Fibroblast of lung (primary cell): Measurements from ENCODE around the gene DENND5B.

Source experiments
- EZH2 ChIP-seq: IDR thresholded peaks from 2 replicates; pipeline ENCODE4 v1.5.1; 2012; ENCODE audit warnings: low read length, control low read depth, mild to moderate bottlenecking; ENCODE audit errors: missing control alignments
- TF ChIP-seq, protein P1 (sequence below), 2 donors: IDR thresholded peaks in 1 of 2; conservative IDR thresholded peaks in 1 of 2; 1 replicate in 1 of 2; 2 replicates in 1 of 2; pipeline ENCODE4 v1.5.1; 2011 to 2012; ENCODE audit warnings: low read length in 2 of 2, control low read depth in 1 of 2, inconsistent platforms in 1 of 2, low read depth in 1 of 2, mild to moderate bottlenecking in 1 of 2

DNA sequence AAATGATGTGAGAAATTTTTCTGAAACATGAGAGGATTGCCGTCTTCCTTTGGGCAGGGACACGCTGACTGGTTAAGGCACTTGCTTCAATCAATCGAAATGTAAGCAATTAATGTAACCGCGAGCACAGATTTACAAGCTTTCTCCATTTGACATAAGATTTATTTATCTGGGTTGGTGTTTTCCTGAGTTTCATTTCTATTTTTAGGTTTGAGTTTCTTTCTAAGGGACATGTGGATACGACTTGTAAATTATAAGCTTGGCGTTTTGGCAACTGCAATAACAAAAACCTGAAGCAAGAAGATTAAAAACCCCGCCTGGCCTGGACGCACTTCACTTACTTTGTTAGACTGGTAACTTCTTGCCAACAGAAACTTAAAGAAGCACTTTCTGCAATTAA lies 244.7 kb downstream of the DENND5B start:
- TF ChIP-seq, protein P1, sequence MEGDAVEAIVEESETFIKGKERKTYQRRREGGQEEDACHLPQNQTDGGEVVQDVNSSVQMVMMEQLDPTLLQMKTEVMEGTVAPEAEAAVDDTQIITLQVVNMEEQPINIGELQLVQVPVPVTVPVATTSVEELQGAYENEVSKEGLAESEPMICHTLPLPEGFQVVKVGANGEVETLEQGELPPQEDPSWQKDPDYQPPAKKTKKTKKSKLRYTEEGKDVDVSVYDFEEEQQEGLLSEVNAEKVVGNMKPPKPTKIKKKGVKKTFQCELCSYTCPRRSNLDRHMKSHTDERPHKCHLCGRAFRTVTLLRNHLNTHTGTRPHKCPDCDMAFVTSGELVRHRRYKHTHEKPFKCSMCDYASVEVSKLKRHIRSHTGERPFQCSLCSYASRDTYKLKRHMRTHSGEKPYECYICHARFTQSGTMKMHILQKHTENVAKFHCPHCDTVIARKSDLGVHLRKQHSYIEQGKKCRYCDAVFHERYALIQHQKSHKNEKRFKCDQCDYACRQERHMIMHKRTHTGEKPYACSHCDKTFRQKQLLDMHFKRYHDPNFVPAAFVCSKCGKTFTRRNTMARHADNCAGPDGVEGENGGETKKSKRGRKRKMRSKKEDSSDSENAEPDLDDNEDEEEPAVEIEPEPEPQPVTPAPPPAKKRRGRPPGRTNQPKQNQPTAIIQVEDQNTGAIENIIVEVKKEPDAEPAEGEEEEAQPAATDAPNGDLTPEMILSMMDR (conservative IDR thresholded peaks at IDR 0.05 in 1 of 2, IDR thresholded peaks at IDR 0.05 in 1 of 2; ENCODE audit: low read depth in 1 of 2, low read length in 2 of 2), result no peak
- TF ChIP-seq EZH2, result no peak
